ENCODE results near the gene IL20RB.

Gene IL20RB

GRCh38 chr3:136946978-136947377 lies 10.8 kb upstream of the IL20RB start:
- H3K4me3 ChIP-seq (ENCODE audit: low read depth in 1 of 2, low read length in 2 of 2), result no peak overlapping the region
- H3K4me1 ChIP-seq (ENCODE audit: control insufficient read depth in 1 of 2, insufficient read depth in 2 of 2, low read length in 2 of 2), result peaks cover 0 to 16% of the 10 kb centered on the region in 2 donors
- H3K36me3 ChIP-seq (ENCODE audit: control insufficient read depth in 1 of 2, insufficient read depth in 2 of 2, low read length in 2 of 2), result peaks cover 9 to 10% of the 10 kb centered on the region in 2 donors
- H3K9me3 ChIP-seq (ENCODE audit: control insufficient read depth in 1 of 2, low read length in 2 of 2), result no peaks in the 10 kb centered on the region
- no peaks in the 10 kb centered on the region for H3K27me3 ChIP-seq (ENCODE audit: low read depth, low read length)
- no peak overlapping the region for H3K27ac ChIP-seq (ENCODE audit: low read length)

- no peaks in the 10 kb centered on the region for H3K9me3 ChIP-seq (ENCODE audit: control insufficient read depth in 1 of 2, low read length in 2 of 2)
- H3K4me1 ChIP-seq (ENCODE audit: control insufficient read depth in 1 of 2, insufficient read depth in 2 of 2, low read length in 2 of 2), result peaks cover 0 to 13% of the 10 kb centered on the region in 2 donors
- peaks cover 9 to 10% of the 10 kb centered on the region in 2 donors for H3K36me3 ChIP-seq (ENCODE audit: control insufficient read depth in 1 of 2, insufficient read depth in 2 of 2, low read length in 2 of 2)
- no peak overlapping the region for H3K4me3 ChIP-seq (ENCODE audit: low read depth in 1 of 2, low read length in 2 of 2)
- H3K27me3 ChIP-seq (ENCODE audit: low read depth, low read length), result no peaks in the 10 kb centered on the region
- H3K27ac ChIP-seq (ENCODE audit: low read length), result no peak overlapping the region
Observed at GRCh38 chr3:136947477-136947876, 10.3 kb upstream of the IL20RB start.

- no peaks in the 10 kb centered on the region for H3K9me3 ChIP-seq (ENCODE audit: control insufficient read depth in 1 of 2, low read length in 2 of 2)
- H3K4me3 ChIP-seq (ENCODE audit: low read depth in 1 of 2, low read length in 2 of 2), result no peak overlapping the region
- H3K27ac ChIP-seq (ENCODE audit: low read length), result no peak overlapping the region
- H3K27me3 ChIP-seq (ENCODE audit: low read depth, low read length), result no peaks in the 10 kb centered on the region
- H3K4me1 ChIP-seq (ENCODE audit: control insufficient read depth in 1 of 2, insufficient read depth in 2 of 2, low read length in 2 of 2), result no peaks in the 10 kb centered on the region
- H3K36me3 ChIP-seq (ENCODE audit: control insufficient read depth in 1 of 2, insufficient read depth in 2 of 2, low read length in 2 of 2), result peaks cover 9 to 10% of the 10 kb centered on the region in 2 donors
Observed at GRCh38 chr3:136949146-136949545, 8.6 kb upstream of the IL20RB start.

- Histone ChIP-seq H3K4me3 (ENCODE audit: low read depth in 1 of 2, low read length in 2 of 2) (no peak overlapping the region), H3K4me1 (ENCODE audit: control insufficient read depth in 1 of 2, insufficient read depth in 2 of 2, low read length in 2 of 2) (no peaks in the 10 kb centered on the region), H3K27me3 (ENCODE audit: low read depth, low read length) (no peaks in the 10 kb centered on the region), H3K27ac (ENCODE audit: low read length) (no peak overlapping the region), H3K9me3 (ENCODE audit: control insufficient read depth in 1 of 2, low read length in 2 of 2) (no peaks in the 10 kb centered on the region), H3K36me3 (ENCODE audit: control insufficient read depth in 1 of 2, insufficient read depth in 2 of 2, low read length in 2 of 2) (peaks cover 9 to 10% of the 10 kb centered on the region in 2 donors)
Observed at GRCh38 chr3:136949708-136950107, 8.1 kb upstream of the IL20RB start.

GRCh38 chr3:136950623-136951022 lies 7.2 kb upstream of the IL20RB start:
- Histone ChIP-seq H3K27ac (ENCODE audit: low read length) (no peak overlapping the region), H3K9me3 (ENCODE audit: control insufficient read depth in 1 of 2, low read length in 2 of 2) (no peaks in the 10 kb centered on the region), H3K4me3 (ENCODE audit: low read depth in 1 of 2, low read length in 2 of 2) (no peak overlapping the region), H3K4me1 (ENCODE audit: control insufficient read depth in 1 of 2, insufficient read depth in 2 of 2, low read length in 2 of 2) (peaks cover 3 to 4% of the 10 kb centered on the region in 2 donors), H3K36me3 (ENCODE audit: control insufficient read depth in 1 of 2, insufficient read depth in 2 of 2, low read length in 2 of 2) (peaks cover 7 to 9% of the 10 kb centered on the region in 2 donors), H3K27me3 (ENCODE audit: low read depth, low read length) (no peaks in the 10 kb centered on the region)

- Histone ChIP-seq H3K4me1 (ENCODE audit: control insufficient read depth in 1 of 2, insufficient read depth in 2 of 2, low read length in 2 of 2) (peaks cover 3 to 4% of the 10 kb centered on the region in 2 donors), H3K27ac (ENCODE audit: low read length) (no peak overlapping the region), H3K36me3 (ENCODE audit: control insufficient read depth in 1 of 2, insufficient read depth in 2 of 2, low read length in 2 of 2) (no peaks in the 10 kb centered on the region), H3K27me3 (ENCODE audit: low read depth, low read length) (no peaks in the 10 kb centered on the region), H3K4me3 (ENCODE audit: low read depth in 1 of 2, low read length in 2 of 2) (no peak overlapping the region), H3K9me3 (ENCODE audit: control insufficient read depth in 1 of 2, low read length in 2 of 2) (no peaks in the 10 kb centered on the region)
Observed at GRCh38 chr3:136952292-136952691, 5.5 kb upstream of the IL20RB start.

- no peaks in the 10 kb centered on the region for H3K9me3 ChIP-seq (ENCODE audit: control insufficient read depth in 1 of 2, low read length in 2 of 2)
- H3K27me3 ChIP-seq (ENCODE audit: low read depth, low read length), result no peaks in the 10 kb centered on the region
- no peak overlapping the region for H3K4me3 ChIP-seq (ENCODE audit: low read depth in 1 of 2, low read length in 2 of 2)
- H3K36me3 ChIP-seq (ENCODE audit: control insufficient read depth in 1 of 2, insufficient read depth in 2 of 2, low read length in 2 of 2), result no peaks in the 10 kb centered on the region
- peaks cover 3 to 4% of the 10 kb centered on the region in 2 donors for H3K4me1 ChIP-seq (ENCODE audit: control insufficient read depth in 1 of 2, insufficient read depth in 2 of 2, low read length in 2 of 2)
- no peak overlapping the region for H3K27ac ChIP-seq (ENCODE audit: low read length)
Observed at GRCh38 chr3:136954251-136954650, 3.5 kb upstream of the IL20RB start.

- H3K9me3 ChIP-seq (ENCODE audit: control insufficient read depth in 1 of 2, low read length in 2 of 2), result no peaks in the 10 kb centered on the region
- no peaks in the 10 kb centered on the region for H3K27me3 ChIP-seq (ENCODE audit: low read depth, low read length)
- no peak overlapping the region for H3K27ac ChIP-seq (ENCODE audit: low read length)
- peak overlapping the region in 1 of 2 donors; percentile 22 for H3K4me3 ChIP-seq (ENCODE audit: low read depth in 1 of 2, low read length in 2 of 2)
- peaks cover 3 to 4% of the 10 kb centered on the region in 2 donors for H3K4me1 ChIP-seq (ENCODE audit: control insufficient read depth in 1 of 2, insufficient read depth in 2 of 2, low read length in 2 of 2)
- no peaks in the 10 kb centered on the region for H3K36me3 ChIP-seq (ENCODE audit: control insufficient read depth in 1 of 2, insufficient read depth in 2 of 2, low read length in 2 of 2)
Observed at GRCh38 chr3:136954980-136955780, 2.6 kb upstream of the IL20RB start.

- peaks cover 3 to 4% of the 10 kb centered on the region in 2 donors for H3K4me1 ChIP-seq (ENCODE audit: control insufficient read depth in 1 of 2, insufficient read depth in 2 of 2, low read length in 2 of 2)
- H3K36me3 ChIP-seq (ENCODE audit: control insufficient read depth in 1 of 2, insufficient read depth in 2 of 2, low read length in 2 of 2), result no peaks in the 10 kb centered on the region
- no peaks in the 10 kb centered on the region for H3K9me3 ChIP-seq (ENCODE audit: control insufficient read depth in 1 of 2, low read length in 2 of 2)
- no peaks in the 10 kb centered on the region for H3K27me3 ChIP-seq (ENCODE audit: low read depth, low read length)
- H3K4me3 ChIP-seq (ENCODE audit: low read depth in 1 of 2, low read length in 2 of 2), result no peak overlapping the region
- no peak overlapping the region for H3K27ac ChIP-seq (ENCODE audit: low read length)
Observed at GRCh38 chr3:136955813-136956212, 2.0 kb upstream of the IL20RB start.

- Histone ChIP-seq H3K36me3 (ENCODE audit: control insufficient read depth in 1 of 2, insufficient read depth in 2 of 2, low read length in 2 of 2) (no peaks in the 10 kb centered on the region), H3K27me3 (ENCODE audit: low read depth, low read length) (no peaks in the 10 kb centered on the region), H3K4me1 (ENCODE audit: control insufficient read depth in 1 of 2, insufficient read depth in 2 of 2, low read length in 2 of 2) (peaks cover 3 to 4% of the 10 kb centered on the region in 2 donors), H3K9me3 (ENCODE audit: control insufficient read depth in 1 of 2, low read length in 2 of 2) (no peaks in the 10 kb centered on the region), H3K4me3 (ENCODE audit: low read depth in 1 of 2, low read length in 2 of 2) (no peak overlapping the region), H3K27ac (ENCODE audit: low read length) (no peak overlapping the region)
Observed at GRCh38 chr3:136956971-136957370, 812 bp upstream of the IL20RB start.

- Histone ChIP-seq H3K27ac (ENCODE audit: low read length) (no peak overlapping the region), H3K9me3 (ENCODE audit: control insufficient read depth in 1 of 2, low read length in 2 of 2) (no peaks in the 10 kb centered on the region), H3K4me1 (ENCODE audit: control insufficient read depth in 1 of 2, insufficient read depth in 2 of 2, low read length in 2 of 2) (peaks cover 3 to 4% of the 10 kb centered on the region in 2 donors), H3K27me3 (ENCODE audit: low read depth, low read length) (no peaks in the 10 kb centered on the region), H3K36me3 (ENCODE audit: control insufficient read depth in 1 of 2, insufficient read depth in 2 of 2, low read length in 2 of 2) (no peaks in the 10 kb centered on the region), H3K4me3 (ENCODE audit: low read depth in 1 of 2, low read length in 2 of 2) (no peak overlapping the region)
Observed at GRCh38 chr3:136958939-136959338, 1.2 kb downstream of the IL20RB start.

- Histone ChIP-seq H3K36me3 (ENCODE audit: control insufficient read depth in 1 of 2, insufficient read depth in 2 of 2, low read length in 2 of 2) (no peaks in the 10 kb centered on the region), H3K27ac (ENCODE audit: low read length) (no peak overlapping the region), H3K4me3 (ENCODE audit: low read depth in 1 of 2, low read length in 2 of 2) (no peak overlapping the region), H3K27me3 (ENCODE audit: low read depth, low read length) (no peaks in the 10 kb centered on the region), H3K9me3 (ENCODE audit: control insufficient read depth in 1 of 2, low read length in 2 of 2) (no peaks in the 10 kb centered on the region), H3K4me1 (ENCODE audit: control insufficient read depth in 1 of 2, insufficient read depth in 2 of 2, low read length in 2 of 2) (peaks cover 3 to 4% of the 10 kb centered on the region in 2 donors)
Observed at GRCh38 chr3:136959599-136959998, 1.8 kb downstream of the IL20RB start.
